NCI-H748 (cell line): ENCODE results near the gene JMJD8.

Source experiments
- DNase-seq: peaks from one replicate; lab custom pipeline; 2025; ENCODE audit not compliant: unreplicated experiment; lab: John Stamatoyannopoulos, UW

The JMJD8 gene

DNA sequence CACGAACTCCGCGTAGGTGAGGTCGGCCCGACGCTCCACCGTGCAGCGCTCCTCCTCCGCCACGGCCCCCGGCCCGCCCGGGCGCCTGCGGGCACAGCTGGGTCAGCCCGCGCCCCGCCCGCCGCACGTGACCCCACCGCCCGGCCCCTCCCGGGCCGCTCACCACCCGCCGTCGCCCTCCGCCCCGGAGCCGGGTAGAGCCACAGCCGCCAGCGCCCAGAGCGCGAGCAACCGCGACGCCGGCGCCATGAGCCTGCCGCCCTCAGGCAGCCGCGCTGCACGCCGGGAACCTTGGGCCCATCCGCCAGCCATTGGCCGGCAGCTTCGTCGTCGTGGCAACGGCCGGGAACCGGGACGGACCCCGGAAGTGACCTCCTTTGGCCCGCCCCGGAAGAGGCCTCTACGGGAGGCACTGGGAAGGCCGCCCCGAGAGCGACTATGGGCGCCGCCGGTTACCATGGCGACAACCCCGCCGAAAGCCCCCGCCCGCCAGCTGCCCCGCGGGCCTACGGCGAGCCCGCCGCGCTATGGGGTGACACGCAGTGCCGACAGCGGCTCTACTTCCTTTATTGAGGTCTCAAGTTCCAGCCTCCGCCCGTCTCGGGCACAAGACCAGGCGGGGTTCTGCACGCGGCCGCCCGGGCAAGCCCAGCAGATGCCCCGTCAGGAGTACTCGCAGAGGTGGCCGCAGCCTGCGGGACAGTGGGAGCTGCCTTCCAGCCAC is at the start of gene JMJD8:
Gene JMJD8, minus strand, starts transcription at position 264 of the 724 bp plus-strand sequence. Its CDS starts 15 bp downstream, at position 249.
- peak; percentile 95 for DNase-seq

GRCh38 chr16:733382-734207 is 49.5 kb upstream of the JMJD8 start:
- DNase-seq, result no peak

DNA sequence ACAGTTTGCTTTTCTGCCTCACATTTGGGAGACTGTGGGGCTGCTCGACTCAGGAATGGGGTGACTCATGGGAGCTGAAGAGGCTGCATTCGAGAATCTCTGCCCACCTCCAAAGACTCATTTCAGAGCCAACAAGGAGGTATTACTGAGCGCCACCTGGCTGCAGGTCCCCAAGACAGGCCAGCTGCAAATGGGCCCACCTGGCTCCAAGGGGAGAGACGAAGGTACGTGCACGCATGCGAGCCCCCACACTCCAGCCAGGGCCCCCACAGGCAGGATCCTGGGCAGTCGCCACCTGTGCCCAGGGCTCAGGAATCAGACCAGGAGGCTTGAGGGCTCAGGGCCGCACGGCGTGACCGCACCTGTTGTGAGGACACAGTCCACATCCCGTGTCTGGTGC is 48.8 kb upstream of the JMJD8 start:
- DNase-seq, result no peak

GRCh38 chr16:732332-732731 is 48.2 kb upstream of the JMJD8 start:
- no peak for DNase-seq

DNA sequence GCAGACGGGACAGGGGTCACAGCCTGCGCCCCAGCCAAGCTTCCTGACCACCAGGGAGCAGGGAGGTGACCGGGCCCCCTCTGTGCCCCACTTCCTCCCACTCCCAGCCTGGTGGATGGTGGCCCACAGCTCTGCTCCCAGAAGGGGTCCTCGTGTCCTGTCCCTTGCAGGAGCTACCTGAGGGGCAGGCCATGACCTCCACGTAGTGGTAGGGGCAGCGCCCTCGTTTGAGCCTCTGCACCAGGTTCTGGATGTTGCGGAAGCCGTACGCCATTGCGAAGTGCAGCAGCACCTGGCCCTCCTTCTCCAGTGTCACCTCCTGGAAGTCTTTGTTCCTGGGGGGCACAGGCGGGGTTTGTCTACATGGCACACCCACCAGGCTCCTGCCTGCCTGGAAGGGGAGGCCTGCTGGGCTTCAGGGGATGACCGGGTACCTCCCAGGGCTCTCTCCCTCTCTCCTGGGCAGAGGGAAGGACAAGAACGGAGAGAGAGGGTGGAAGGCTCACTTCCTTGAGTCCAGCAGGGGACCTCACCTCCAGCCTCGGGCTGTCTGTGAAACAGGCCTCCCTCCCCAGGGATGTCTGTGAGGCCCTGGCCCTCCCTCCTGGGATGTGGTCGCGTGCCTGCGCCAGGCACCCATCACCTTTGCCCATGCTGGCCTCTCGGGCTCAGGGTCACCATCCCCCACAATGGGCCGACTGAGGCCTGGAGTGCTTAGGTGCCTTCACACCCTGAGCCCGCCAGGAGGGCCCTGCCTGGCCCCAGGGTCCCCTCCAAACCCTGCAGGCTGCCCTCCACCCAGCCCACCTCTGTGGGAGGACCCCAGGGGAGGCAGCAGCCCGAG is 46.8 kb upstream of the JMJD8 start:
- no peak for DNase-seq

- DNase-seq, result no peak
These were observed 45.9 kb upstream of the JMJD8 start for GRCh38 chr16:729768-730665.

- DNase-seq, result no peak
These were observed 45.0 kb upstream of the JMJD8 start for GRCh38 chr16:728890-729744.

GRCh38 chr16:728131-728889 is 44.2 kb upstream of the JMJD8 start:
- peak; percentile 81 for DNase-seq

- DNase-seq, result no peak
These were observed 43.3 kb upstream of the JMJD8 start for GRCh38 chr16:727291-727977.

- DNase-seq, result peak; percentile 72
These were observed 42.5 kb upstream of the JMJD8 start, which contains the start of the genes CCDC78 and HAGHL for GRCh38 chr16:726438-727290. CCDC78 (minus strand) TSS chr16:726443; CDS start chr16:726367, 76 bp downstream. HAGHL (plus strand) TSS chr16:727106; CDS start chr16:727510, 404 bp downstream.

- no peak for DNase-seq
These were observed 42.0 kb upstream of the JMJD8 start for GRCh38 chr16:726188-726437.

- DNase-seq, result no peak
These were observed 41.5 kb upstream of the JMJD8 start for GRCh38 chr16:725463-726187.

- DNase-seq, result no peak
These were observed 40.9 kb upstream of the JMJD8 start for GRCh38 chr16:725041-725376.

- no peak for DNase-seq
These were observed 40.3 kb upstream of the JMJD8 start for GRCh38 chr16:724188-725040.

- no peak for DNase-seq
These were observed 39.6 kb upstream of the JMJD8 start for GRCh38 chr16:723695-724094.
